Measurements from ENCODE around the gene NAA11. TPM values are rescaled to one million over a fixed set of nuclear protein-coding genes. Genes with fewer than 3 reads are reported as not detected.
"Not testable (repeated sequence)": the region's sequence is repeated elsewhere in the genome, so short reads cannot be mapped to it uniquely, and the experiment has no call there.

NAA11 gene
- total RNA-seq, 1 donor = not detected

GRCh38 chr4:79294064-79294463, 31.8 kb downstream of the NAA11 start:
- no peaks in the 10 kb centered on the region for H3K27me3 ChIP-seq (ENCODE audit: insufficient read depth, low read length)
- no peak overlapping the region for H3K4me3 ChIP-seq (ENCODE audit: low read length)
- H3K4me1 ChIP-seq (ENCODE audit: insufficient read depth, low read length) = no peaks in the 10 kb centered on the region
- H3K9me3 ChIP-seq (ENCODE audit: low read depth, low read length) = no peaks in the 10 kb centered on the region

DNA sequence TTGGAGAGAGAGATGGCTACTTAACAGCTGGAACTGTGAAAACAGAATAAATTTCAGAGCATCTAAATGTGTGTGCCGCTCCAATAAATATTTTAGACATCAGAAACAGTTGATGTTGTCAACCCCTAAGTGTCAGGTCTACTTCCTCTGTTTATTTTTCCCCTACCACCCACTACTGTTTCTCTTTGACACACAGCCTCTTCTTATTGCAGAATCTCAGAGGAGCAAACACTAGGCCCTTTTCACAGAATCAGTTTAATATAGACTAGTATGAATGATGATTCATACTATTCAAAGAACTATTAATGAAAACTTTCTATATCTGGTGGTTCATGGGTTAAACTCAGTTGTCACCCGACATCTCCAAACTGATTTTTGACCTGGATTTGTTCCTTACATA, 33.9 kb downstream of the NAA11 start:
- Histone ChIP-seq H3K4me1 (ENCODE audit: insufficient read depth, low read length) (no peaks in the 10 kb centered on the region), H3K27me3 (ENCODE audit: insufficient read depth, low read length) (no peaks in the 10 kb centered on the region), H3K4me3 (ENCODE audit: low read length) (no peak overlapping the region), H3K9me3 (ENCODE audit: low read depth, low read length) (no peaks in the 10 kb centered on the region)

DNA sequence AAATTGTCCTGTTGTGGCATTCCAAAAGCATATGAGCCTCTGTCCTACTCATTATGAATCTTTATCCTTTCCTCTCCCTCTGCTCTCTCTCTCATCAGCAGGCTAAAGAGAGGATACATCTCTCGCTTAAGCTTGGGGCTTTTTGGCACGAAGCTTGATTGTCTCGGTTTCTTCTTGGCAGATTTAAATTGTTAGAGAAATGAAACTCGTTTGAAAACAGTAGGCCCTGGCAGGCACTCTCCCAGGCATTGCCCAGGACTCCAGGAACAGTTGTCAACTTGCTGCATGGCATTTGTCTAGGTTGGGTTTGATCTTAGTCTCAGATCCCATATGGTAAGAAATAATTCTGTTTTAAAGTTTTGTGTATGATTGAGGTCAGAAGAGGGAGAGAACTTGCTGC, 35.5 kb downstream of the NAA11 start:
- H3K4me1 ChIP-seq (ENCODE audit: insufficient read depth, low read length) = no peaks in the 10 kb centered on the region
- no peaks in the 10 kb centered on the region for H3K9me3 ChIP-seq (ENCODE audit: low read depth, low read length)
- H3K4me3 ChIP-seq (ENCODE audit: low read length) = no peak overlapping the region
- no peaks in the 10 kb centered on the region for H3K27me3 ChIP-seq (ENCODE audit: insufficient read depth, low read length)

DNA sequence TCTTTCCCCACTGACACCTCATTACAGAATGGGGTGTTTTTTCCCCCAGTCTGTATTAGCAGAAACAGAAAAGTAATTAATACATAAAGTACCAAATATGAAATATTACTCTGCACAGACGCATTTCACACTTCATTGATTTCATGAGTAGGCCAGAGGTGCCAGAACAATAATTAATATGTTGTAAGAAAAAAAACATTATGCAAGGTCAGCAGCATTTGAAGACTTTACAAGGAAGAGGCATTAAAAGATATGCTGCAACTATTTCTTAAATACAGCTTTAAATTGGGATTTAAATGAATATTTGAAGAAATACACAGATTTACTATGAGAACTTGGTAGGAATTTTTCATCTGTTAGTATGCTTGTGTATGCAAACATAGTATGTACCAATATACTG, 37.7 kb downstream of the NAA11 start:
- no peaks in the 10 kb centered on the region for H3K9me3 ChIP-seq (ENCODE audit: low read depth, low read length)
- no peaks in the 10 kb centered on the region for H3K4me1 ChIP-seq (ENCODE audit: insufficient read depth, low read length)
- no peak overlapping the region for H3K4me3 ChIP-seq (ENCODE audit: low read length)
- H3K27me3 ChIP-seq (ENCODE audit: insufficient read depth, low read length) = no peaks in the 10 kb centered on the region

DNA sequence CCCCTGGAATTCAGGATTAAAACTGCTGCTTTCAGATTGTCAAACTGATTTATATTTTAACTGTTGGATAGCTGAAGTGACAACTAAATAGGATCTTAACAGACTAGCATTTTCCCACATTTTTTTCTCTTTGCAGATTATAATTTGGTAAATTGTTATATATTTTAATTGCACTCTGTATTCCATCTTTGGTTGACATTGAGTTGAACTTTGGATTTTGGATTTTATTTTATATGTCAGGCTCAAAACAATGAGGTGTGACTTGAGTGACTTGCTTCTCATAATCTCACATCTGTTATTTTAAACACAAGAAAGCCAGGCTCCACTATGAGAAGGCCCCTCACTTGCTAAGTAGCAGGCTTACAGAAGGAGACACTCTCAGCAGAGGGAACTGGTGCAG, 38.1 kb downstream of the NAA11 start:
- Histone ChIP-seq H3K9me3 (ENCODE audit: low read depth, low read length) (no peaks in the 10 kb centered on the region), H3K27me3 (ENCODE audit: insufficient read depth, low read length) (no peaks in the 10 kb centered on the region), H3K4me3 (ENCODE audit: low read length) (no peak overlapping the region), H3K4me1 (ENCODE audit: insufficient read depth, low read length) (no peaks in the 10 kb centered on the region)

GRCh38 chr4:79287076-79287475, 38.8 kb downstream of the NAA11 start:
- Histone ChIP-seq H3K27me3 (ENCODE audit: insufficient read depth, low read length) (no peaks in the 10 kb centered on the region), H3K4me1 (ENCODE audit: insufficient read depth, low read length) (no peaks in the 10 kb centered on the region), H3K4me3 (ENCODE audit: low read length) (no peak overlapping the region), H3K9me3 (ENCODE audit: low read depth, low read length) (no peaks in the 10 kb centered on the region)

- H3K4me3 ChIP-seq (ENCODE audit: low read length) = no peak overlapping the region
- H3K9me3 ChIP-seq (ENCODE audit: low read depth, low read length) = no peaks in the 10 kb centered on the region
- H3K4me1 ChIP-seq (ENCODE audit: insufficient read depth, low read length) = no peaks in the 10 kb centered on the region
- no peaks in the 10 kb centered on the region for H3K27me3 ChIP-seq (ENCODE audit: insufficient read depth, low read length)
Measured at GRCh38 chr4:79281566-79282359, 44.1 kb downstream of the NAA11 start.

GRCh38 chr4:79277467-79277866, 48.4 kb downstream of the NAA11 start:
- not testable (repeated sequence) for H3K4me1 ChIP-seq (ENCODE audit: insufficient read depth, low read length); H3K4me3 ChIP-seq (ENCODE audit: low read length); H3K27me3 ChIP-seq (ENCODE audit: insufficient read depth, low read length); H3K9me3 ChIP-seq (ENCODE audit: low read depth, low read length)

- Histone ChIP-seq H3K4me3 (ENCODE audit: low read length) (no peak overlapping the region), H3K4me1 (ENCODE audit: insufficient read depth, low read length) (no peaks in the 10 kb centered on the region), H3K27me3 (ENCODE audit: insufficient read depth, low read length) (no peaks in the 10 kb centered on the region), H3K9me3 (ENCODE audit: low read depth, low read length) (no peaks in the 10 kb centered on the region)
Measured at GRCh38 chr4:79273915-79274314, 51.9 kb downstream of the NAA11 start.

DNA sequence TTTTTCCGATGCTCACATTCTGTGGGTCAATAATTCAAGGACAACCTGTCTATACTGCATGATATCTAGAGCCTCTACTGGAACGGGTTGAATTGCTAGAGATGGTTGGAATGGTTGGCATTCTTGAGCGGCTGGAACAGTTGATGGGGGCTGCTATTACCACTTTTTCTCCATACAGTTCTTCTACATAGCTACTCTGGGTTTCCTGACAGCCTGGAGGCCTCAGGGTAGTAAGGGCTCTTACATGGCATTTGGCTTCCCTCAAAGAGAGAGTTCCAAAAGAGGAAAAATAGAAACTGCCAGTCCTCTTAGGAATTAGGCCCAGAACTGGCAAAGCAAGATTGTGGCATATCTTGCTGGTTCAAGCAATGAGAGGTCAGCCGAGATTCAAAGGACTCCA, 53.1 kb downstream of the NAA11 start:
- Histone ChIP-seq H3K4me1 (ENCODE audit: insufficient read depth, low read length) (no peaks in the 10 kb centered on the region), H3K9me3 (ENCODE audit: low read depth, low read length) (no peaks in the 10 kb centered on the region), H3K27me3 (ENCODE audit: insufficient read depth, low read length) (no peaks in the 10 kb centered on the region), H3K4me3 (ENCODE audit: low read length) (no peak overlapping the region)

- H3K27me3 ChIP-seq (ENCODE audit: insufficient read depth, low read length) = no peaks in the 10 kb centered on the region
- H3K4me1 ChIP-seq (ENCODE audit: insufficient read depth, low read length) = no peaks in the 10 kb centered on the region
- no peak overlapping the region for H3K4me3 ChIP-seq (ENCODE audit: low read length)
- H3K9me3 ChIP-seq (ENCODE audit: low read depth, low read length) = no peaks in the 10 kb centered on the region
Measured at GRCh38 chr4:79272126-79272525, 53.7 kb downstream of the NAA11 start.

DNA sequence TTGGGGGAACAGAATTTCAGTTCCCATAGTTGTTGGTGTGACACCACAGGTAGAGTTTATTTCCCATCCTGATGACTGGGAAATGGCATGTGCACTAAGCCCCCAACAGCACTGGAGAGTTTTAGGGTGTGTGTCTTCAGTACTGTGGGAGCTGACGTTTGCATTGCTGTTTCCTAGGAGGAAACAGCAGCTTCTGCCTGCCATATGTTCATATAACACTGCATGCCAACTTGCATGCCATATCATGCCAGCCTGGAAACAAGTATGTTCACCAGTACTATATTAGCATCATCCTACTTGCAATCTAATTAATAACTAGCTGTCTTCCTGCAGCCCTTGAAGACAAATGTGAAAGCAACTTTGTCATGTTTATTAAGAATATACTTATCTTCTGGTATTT, 58.2 kb downstream of the NAA11 start:
- Histone ChIP-seq H3K4me3 (ENCODE audit: low read length) (no peak overlapping the region), H3K4me1 (ENCODE audit: insufficient read depth, low read length) (no peaks in the 10 kb centered on the region), H3K27me3 (ENCODE audit: insufficient read depth, low read length) (no peaks in the 10 kb centered on the region), H3K9me3 (ENCODE audit: low read depth, low read length) (no peaks in the 10 kb centered on the region)

Other genes with a start within 250 kb of the NAA11 start
- not detected for gene GK2, start 82.2 kb upstream of the NAA11 start, total RNA-seq